ENCODE measurements around the gene DNAJC17. TPM values are rescaled to one million over a fixed set of nuclear protein-coding genes. Genes with fewer than 3 reads are reported as not detected.
A peak's percentile ranks its signal among the peaks of the same experiment; 100 is the strongest.

DNAJC17 gene
- total and polyA plus RNA-seq, 4 experiments from 2014 or later = 24.3 to 43.9 (median 36.0) TPM

DNA sequence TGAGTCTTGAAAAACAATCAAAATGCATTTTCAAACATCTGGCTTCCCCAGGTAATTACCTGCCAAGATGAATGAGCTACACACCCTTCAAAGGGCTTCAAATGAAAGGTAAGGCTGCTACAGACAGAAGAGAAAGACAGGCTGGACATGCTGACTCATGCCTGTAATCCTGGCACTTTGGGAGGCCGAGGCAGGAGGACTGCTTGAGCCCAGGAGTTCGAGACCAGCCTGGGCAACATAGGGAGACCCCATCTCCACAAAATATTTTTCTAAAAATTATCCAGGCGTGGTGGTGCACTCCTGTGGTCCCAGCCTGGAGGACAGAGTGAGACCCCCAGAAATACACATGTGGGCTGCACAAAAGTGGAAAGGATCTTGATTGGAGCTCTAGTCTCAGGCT, 14.9 kb downstream of the DNAJC17 start:
- Histone ChIP-seq H3K36me3 (ENCODE audit: insufficient read depth, low read length) (peaks cover 6% of the 10 kb centered on the region), H3K4me3 (ENCODE audit: low read length in 2 of 2) (no peak overlapping the region), H3K9me3 (ENCODE audit: control insufficient read depth in 1 of 2, low read length in 2 of 2) (no peaks in the 10 kb centered on the region), H3K27me3 (ENCODE audit: insufficient read depth, low read length) (no peaks in the 10 kb centered on the region), H3K4me1 (ENCODE audit: insufficient read depth, low read length) (peaks cover 14% of the 10 kb centered on the region), H3K27ac (ENCODE audit: low read depth, low read length) (no peak overlapping the region)
- DNase-seq = no peak
- peaks cover 18 to 27% (median 24%) of the 10 kb centered on the region in 4 donors for H3K4me1 Mint-ChIP-seq
- no peaks in the 10 kb centered on the region for H3K9me3 Mint-ChIP-seq
- H3K4me3 Mint-ChIP-seq = no peak overlapping the region
- H3K36me3 Mint-ChIP-seq = peaks cover 8 to 14% of the 10 kb centered on the region in 2 donors
- CTCF ChIA-PET (ENCODE audit: partially characterized antibody) = interaction anchor here (1.6 to 3.0 kb wide), 2 partner anchors 10 kb away, joined by 6 to 9 read pairs; no protein-coding TSS in a partner anchor
- no peaks in the 10 kb centered on the region for H3K27me3 Mint-ChIP-seq
- POLR2A ChIA-PET (ENCODE audit: partially characterized antibody) = interaction anchor here (0.8 kb wide), 1 partner anchor 48 kb away, joined by 3 read pairs; no protein-coding TSS in a partner anchor
- intact Hi-C loops (cut with micrococcal nuclease) = no loop called here
- no peak overlapping the region for H3K27ac Mint-ChIP-seq

DNA sequence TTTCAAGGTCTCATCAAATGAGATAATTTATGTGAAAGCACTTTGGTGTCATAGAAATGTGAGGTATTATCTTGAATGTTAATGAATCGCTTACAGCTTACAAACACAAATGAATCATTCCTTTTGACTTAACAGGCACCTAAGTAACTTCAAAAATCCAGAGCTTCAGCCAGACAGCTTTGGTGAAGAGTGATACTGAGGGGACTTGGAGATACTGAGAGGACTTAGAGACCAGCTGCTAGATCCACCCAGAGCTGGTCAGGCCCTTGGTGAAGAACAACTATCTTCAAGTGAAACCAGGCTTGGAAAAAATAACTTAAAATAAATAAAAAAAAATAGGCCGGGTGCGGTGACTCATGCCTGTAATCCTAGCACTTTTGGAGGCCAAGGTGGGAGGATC, 16.6 kb downstream of the DNAJC17 start:
- POLR2A ChIA-PET (ENCODE audit: partially characterized antibody) = interaction anchor here (0.6 kb wide), 1 partner anchor 26 kb away, joined by 3 read pairs; no protein-coding TSS in a partner anchor

DNA sequence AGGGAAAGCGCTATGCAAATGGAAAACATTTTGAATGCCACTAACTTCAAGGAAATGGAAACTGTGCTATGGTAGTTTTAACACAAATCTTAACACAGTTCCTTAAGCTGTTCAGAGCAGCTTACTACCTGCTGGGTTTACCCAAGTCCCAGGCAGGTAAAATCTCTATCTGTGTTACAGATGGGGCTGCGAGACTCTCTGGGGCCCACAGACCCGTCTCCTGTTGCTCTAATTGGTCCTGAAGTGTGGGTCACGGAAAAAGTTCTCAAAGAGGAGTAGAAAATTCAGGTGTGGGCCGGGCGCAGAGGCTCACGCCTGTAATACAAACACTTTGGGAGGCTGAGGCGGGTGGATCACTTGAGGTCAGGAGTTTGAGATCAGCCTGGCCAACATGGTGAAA, 17.3 kb downstream of the DNAJC17 start:
- CTCF ChIA-PET (ENCODE audit: partially characterized antibody) = interaction anchor here (0.6 kb wide), 1 partner anchor 8 kb away, joined by 4 read pairs; no protein-coding TSS in a partner anchor
- Mint-ChIP-seq H3K36me3 (peaks cover 8 to 9% of the 10 kb centered on the region in 2 donors), H3K4me3 (no peak overlapping the region), H3K4me1 (peaks cover 20 to 31% (median 27%) of the 10 kb centered on the region in 4 donors), H3K9me3 (no peaks in the 10 kb centered on the region), H3K27me3 (no peaks in the 10 kb centered on the region), H3K27ac (no peak overlapping the region)
- H3K9me3 ChIP-seq (ENCODE audit: control insufficient read depth in 1 of 2, low read length in 2 of 2) = no peaks in the 10 kb centered on the region
- H3K4me1 ChIP-seq (ENCODE audit: insufficient read depth, low read length) = peaks cover 23% of the 10 kb centered on the region
- peaks cover 6% of the 10 kb centered on the region for H3K36me3 ChIP-seq (ENCODE audit: insufficient read depth, low read length)
- intact Hi-C loops (cut with micrococcal nuclease) = no loop called here
- H3K27ac ChIP-seq (ENCODE audit: low read depth, low read length) = no peak overlapping the region
- no peak overlapping the region for H3K4me3 ChIP-seq (ENCODE audit: low read length in 2 of 2)
- H3K27me3 ChIP-seq (ENCODE audit: insufficient read depth, low read length) = no peaks in the 10 kb centered on the region
- DNase-seq = no peak
- POLR2A ChIA-PET (ENCODE audit: partially characterized antibody) = no interaction called here

More for the DNA sequence above, 16.6 kb downstream of the DNAJC17 start:
- Mint-ChIP-seq H3K36me3 (peaks cover 8 to 9% of the 10 kb centered on the region in 2 donors), H3K9me3 (no peaks in the 10 kb centered on the region), H3K27ac (no peak overlapping the region), H3K27me3 (no peaks in the 10 kb centered on the region), H3K4me3 (no peak overlapping the region), H3K4me1 (peaks cover 23 to 31% (median 28%) of the 10 kb centered on the region in 4 donors)
- peaks cover 6% of the 10 kb centered on the region for H3K36me3 ChIP-seq (ENCODE audit: insufficient read depth, low read length)
- H3K4me1 ChIP-seq (ENCODE audit: insufficient read depth, low read length) = peaks cover 23% of the 10 kb centered on the region
- CTCF ChIA-PET (ENCODE audit: partially characterized antibody) = interaction anchor here (0.6 to 0.8 kb wide), 2 partner anchors 8 to 12 kb away, joined by 3 to 4 read pairs; no protein-coding TSS in a partner anchor
- no peak overlapping the region for H3K4me3 ChIP-seq (ENCODE audit: low read length in 2 of 2)
- DNase-seq = no peak
- H3K27me3 ChIP-seq (ENCODE audit: insufficient read depth, low read length) = no peaks in the 10 kb centered on the region
- intact Hi-C loops (cut with micrococcal nuclease) = no loop called here
- no peak overlapping the region for H3K27ac ChIP-seq (ENCODE audit: low read depth, low read length)
- H3K9me3 ChIP-seq (ENCODE audit: control insufficient read depth in 1 of 2, low read length in 2 of 2) = no peaks in the 10 kb centered on the region

DNA sequence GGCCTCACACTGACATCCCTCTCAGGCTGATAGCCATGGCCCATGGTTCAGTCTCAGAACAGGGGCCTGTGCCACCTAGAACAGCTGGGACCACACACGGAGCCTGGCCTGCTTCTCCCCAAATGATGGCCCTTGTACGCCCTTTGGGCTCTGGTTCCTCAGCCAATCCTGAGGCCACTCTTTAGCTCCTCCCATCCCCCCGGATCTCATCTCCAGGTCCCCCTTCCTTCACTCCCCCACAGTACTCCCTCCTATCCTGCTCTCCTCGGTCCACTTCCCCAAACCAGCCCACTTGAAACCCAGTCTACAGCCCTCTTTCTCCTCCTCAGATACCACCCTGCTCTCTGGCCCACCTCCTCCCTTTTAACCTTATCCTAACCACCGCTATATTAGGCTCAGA, 18.2 kb downstream of the DNAJC17 start:
- Histone ChIP-seq H3K9me3 (ENCODE audit: control insufficient read depth in 1 of 2, low read length in 2 of 2) (no peaks in the 10 kb centered on the region), H3K36me3 (ENCODE audit: insufficient read depth, low read length) (peaks cover 6% of the 10 kb centered on the region), H3K4me1 (ENCODE audit: insufficient read depth, low read length) (peaks cover 23% of the 10 kb centered on the region), H3K4me3 (ENCODE audit: low read length in 2 of 2) (no peak overlapping the region), H3K27ac (ENCODE audit: low read depth, low read length) (no peak overlapping the region), H3K27me3 (ENCODE audit: insufficient read depth, low read length) (no peaks in the 10 kb centered on the region)
- no peak overlapping the region for H3K27ac Mint-ChIP-seq
- no peaks in the 10 kb centered on the region for H3K9me3 Mint-ChIP-seq
- H3K36me3 Mint-ChIP-seq = peaks cover 8 to 9% of the 10 kb centered on the region in 2 donors
- CTCF ChIA-PET (ENCODE audit: partially characterized antibody) = interaction anchor here (2.1 kb wide), 1 partner anchor 197 kb away, joined by 9 read pairs; the partner anchor contains the start of gene KNL1
- POLR2A ChIA-PET (ENCODE audit: partially characterized antibody) = interaction anchor here (0.6 to 1.2 kb wide), 3 partner anchors 18 to 103 kb away, joined by 3 read pairs; partner anchors contain the start of genes DNAJC17, RAD51 and ZFYVE19
- intact Hi-C loops (cut with micrococcal nuclease) = no loop called here
- peak overlapping the region in 3 of 8 donors; percentile 0 to 39 (median 37) for H3K4me3 Mint-ChIP-seq
- peaks cover 20 to 31% (median 27%) of the 10 kb centered on the region in 4 donors for H3K4me1 Mint-ChIP-seq
- H3K27me3 Mint-ChIP-seq = no peaks in the 10 kb centered on the region
- DNase-seq = no peak

DNA sequence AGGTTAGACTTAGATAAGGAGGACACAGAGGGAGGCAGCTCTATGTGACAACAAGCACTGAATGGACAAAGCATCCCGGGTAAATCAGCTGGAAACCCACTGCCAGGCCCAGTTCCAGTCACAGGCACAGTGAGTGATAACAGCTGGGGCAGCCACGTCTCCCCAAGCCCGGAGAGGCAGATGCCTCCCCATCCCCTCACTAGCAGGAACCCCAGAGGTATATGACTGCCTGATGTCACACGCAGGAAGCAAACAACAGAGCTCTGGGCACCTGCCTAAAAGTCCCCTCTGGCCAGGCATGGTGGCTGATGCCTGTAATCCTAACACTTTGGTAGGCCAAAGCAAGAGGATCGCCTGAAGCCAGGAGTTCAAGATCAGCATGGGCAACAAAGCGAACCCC, 19.3 kb downstream of the DNAJC17 start:
- H3K27ac ChIP-seq (ENCODE audit: low read depth, low read length) = no peak overlapping the region
- no peak overlapping the region for H3K4me3 ChIP-seq (ENCODE audit: low read length in 2 of 2)
- peaks cover 20 to 34% (median 25%) of the 10 kb centered on the region in 4 donors for H3K4me1 Mint-ChIP-seq
- H3K36me3 ChIP-seq (ENCODE audit: insufficient read depth, low read length) = peaks cover 6% of the 10 kb centered on the region
- H3K9me3 ChIP-seq (ENCODE audit: control insufficient read depth in 1 of 2, low read length in 2 of 2) = no peaks in the 10 kb centered on the region
- H3K36me3 Mint-ChIP-seq = peaks cover 7 to 8% of the 10 kb centered on the region in 2 donors
- intact Hi-C loops (cut with micrococcal nuclease) = loop anchor here (2.0 kb wide), 1 partner anchor 19 kb away; the partner anchor contains the start of genes DNAJC17 and ZFYVE19
- ChIA-PET POLR2A (ENCODE audit: partially characterized antibody) (interaction anchor here (0.7 to 1.2 kb wide), 5 partner anchors 9 to 98 kb away, joined by 3 to 4 read pairs (median 3); partner anchors contain the start of genes DNAJC17, RAD51 and ZFYVE19), CTCF (ENCODE audit: partially characterized antibody) (interaction anchor here (1.4 to 7.9 kb wide), 5 partner anchors 87 to 198 kb away, joined by 3 to 120 read pairs (median 6); partner anchors contain the start of genes KNL1 and VPS18)
- peak overlapping the region in 3 of 8 donors; percentile 45 to 68 (median 53) for H3K4me3 Mint-ChIP-seq
- no peaks in the 10 kb centered on the region for H3K27me3 ChIP-seq (ENCODE audit: insufficient read depth, low read length)
- no peaks in the 10 kb centered on the region for H3K9me3 Mint-ChIP-seq
- peak overlapping the region in 3 of 7 donors; percentile 12 to 83 (median 75) for H3K27ac Mint-ChIP-seq
- H3K4me1 ChIP-seq (ENCODE audit: insufficient read depth, low read length) = peaks cover 23% of the 10 kb centered on the region
- no peak for DNase-seq
- no peaks in the 10 kb centered on the region for H3K27me3 Mint-ChIP-seq

DNA sequence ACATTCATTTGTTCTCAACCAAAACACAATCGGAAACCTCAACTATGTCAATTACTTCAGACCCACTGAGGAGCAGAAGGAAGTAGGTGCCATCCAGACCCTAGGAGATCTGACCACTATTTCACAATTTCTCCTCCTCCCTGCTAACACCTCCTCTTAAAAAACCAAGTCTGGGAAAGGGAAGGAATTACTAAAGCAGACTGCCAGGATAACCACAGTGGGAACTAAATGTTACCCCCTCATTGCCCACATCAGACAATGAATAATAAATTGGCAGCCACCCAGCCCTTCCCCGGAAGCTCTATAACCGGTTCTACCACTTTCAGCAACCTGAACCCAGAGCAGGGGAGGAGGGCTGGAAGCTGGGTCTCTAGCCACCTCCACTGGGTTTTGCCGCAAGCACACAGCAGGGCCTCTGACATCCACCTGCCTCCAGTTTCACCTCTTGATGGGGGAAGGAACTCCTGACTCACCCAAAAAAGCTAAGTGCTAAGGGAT, 19.9 kb downstream of the DNAJC17 start:
- peak; percentile 41 to 75 (median 45) for DNase-seq
- H3K27me3 Mint-ChIP-seq = no peaks in the 10 kb centered on the region
- H3K4me1 Mint-ChIP-seq = peaks cover 22 to 40% (median 28%) of the 10 kb centered on the region in 4 donors
- H3K9me3 ChIP-seq (ENCODE audit: control insufficient read depth in 1 of 2, low read length in 2 of 2) = no peaks in the 10 kb centered on the region
- ChIA-PET CTCF (ENCODE audit: partially characterized antibody) (interaction anchor here (1.4 to 7.9 kb wide), 5 partner anchors 86 to 198 kb away, joined by 3 to 120 read pairs (median 6); partner anchors contain the start of genes KNL1 and VPS18), POLR2A (ENCODE audit: partially characterized antibody) (interaction anchor here (0.6 to 1.2 kb wide), 5 partner anchors 10 to 93 kb away, joined by 3 to 4 read pairs (median 3); partner anchors contain the start of genes GCHFR and RAD51)
- peaks cover 23% of the 10 kb centered on the region for H3K4me1 ChIP-seq (ENCODE audit: insufficient read depth, low read length)
- no peaks in the 10 kb centered on the region for H3K27me3 ChIP-seq (ENCODE audit: insufficient read depth, low read length)
- no peaks in the 10 kb centered on the region for H3K9me3 Mint-ChIP-seq
- peak overlapping the region in 5 of 7 donors; percentile 24 to 88 (median 75) for H3K27ac Mint-ChIP-seq
- peaks cover 8 to 11% of the 10 kb centered on the region in 2 donors for H3K36me3 Mint-ChIP-seq
- H3K36me3 ChIP-seq (ENCODE audit: insufficient read depth, low read length) = peaks cover 6% of the 10 kb centered on the region
- intact Hi-C loops (cut with micrococcal nuclease) = loop anchor here (2.0 kb wide), 1 partner anchor 19 kb away; the partner anchor contains the start of genes DNAJC17 and ZFYVE19
- H3K4me3 Mint-ChIP-seq = peak overlapping the region in 6 of 8 donors; percentile 44 to 73 (median 49)
- no peak overlapping the region for H3K4me3 ChIP-seq (ENCODE audit: low read length in 2 of 2)
- no peak overlapping the region for H3K27ac ChIP-seq (ENCODE audit: low read depth, low read length)

DNA sequence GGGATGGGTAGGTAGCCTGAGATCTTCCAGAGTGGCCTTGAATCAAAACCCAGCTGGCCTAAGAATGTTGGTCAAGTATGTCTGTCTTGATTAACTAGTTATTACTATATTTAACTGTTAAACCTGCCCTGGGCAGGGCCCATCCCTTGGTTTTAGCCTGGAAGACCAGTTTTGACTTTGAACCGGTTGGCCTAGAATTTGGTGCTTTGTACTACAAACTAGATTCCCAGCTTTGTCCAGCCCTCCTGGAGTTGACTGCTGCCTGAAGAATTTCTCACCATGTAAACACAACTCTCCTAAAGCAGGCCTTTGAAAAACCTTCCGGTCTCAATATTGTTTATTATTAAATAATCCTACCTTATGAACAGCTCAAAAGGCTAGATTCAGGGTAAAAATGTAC, 21.5 kb downstream of the DNAJC17 start:
- H3K4me3 ChIP-seq (ENCODE audit: low read length in 2 of 2) = no peak overlapping the region
- no peaks in the 10 kb centered on the region for H3K9me3 Mint-ChIP-seq
- no peak for DNase-seq
- H3K27me3 Mint-ChIP-seq = no peaks in the 10 kb centered on the region
- peaks cover 23% of the 10 kb centered on the region for H3K4me1 ChIP-seq (ENCODE audit: insufficient read depth, low read length)
- no peak overlapping the region for H3K4me3 Mint-ChIP-seq
- H3K27ac ChIP-seq (ENCODE audit: low read depth, low read length) = no peak overlapping the region
- H3K36me3 ChIP-seq (ENCODE audit: insufficient read depth, low read length) = no peaks in the 10 kb centered on the region
- H3K4me1 Mint-ChIP-seq = peaks cover 20 to 34% (median 27%) of the 10 kb centered on the region in 4 donors
- CTCF ChIA-PET (ENCODE audit: partially characterized antibody) = interaction anchor here (0.7 to 7.9 kb wide), 9 partner anchors 10 to 196 kb away, joined by 3 to 120 read pairs (median 4); partner anchors contain the start of genes DNAJC17 and ZFYVE19
- no peaks in the 10 kb centered on the region for H3K27me3 ChIP-seq (ENCODE audit: insufficient read depth, low read length)
- POLR2A ChIA-PET (ENCODE audit: partially characterized antibody) = no interaction called here
- intact Hi-C loops (cut with micrococcal nuclease) = loop anchor here (2.0 kb wide), 1 partner anchor 21 kb away; the partner anchor contains the start of genes DNAJC17 and ZFYVE19
- peaks cover 0 to 8% of the 10 kb centered on the region in 2 donors for H3K36me3 Mint-ChIP-seq
- H3K27ac Mint-ChIP-seq = no peak overlapping the region
- H3K9me3 ChIP-seq (ENCODE audit: control insufficient read depth in 1 of 2, low read length in 2 of 2) = no peaks in the 10 kb centered on the region
